Activated naive CD8-positive, alpha-beta T cell treated with anti-CD3 and anti-CD28 coated beads, Interleukin-2, amount 50 U/mL, for 24 hours (primary cell): ENCODE data around the gene CAMTA1.
"Not testable (repeated sequence)": the region's sequence is repeated elsewhere in the genome, so short reads cannot be mapped to it uniquely, and the experiment has no call there.

ENCODE experiments used
- ATAC-seq: fragments of 150-1000 bp; cut with Tn5 transposase; one replicate; pipeline ENCODE4 v1.10.0; 2021
- DNase-seq: peaks from one replicate; pipeline ENCODE4 v3.0.0; 2021
- H3K27ac Mint-ChIP-seq: one replicate; pipeline ENCODE4 v1.8.0; 2021; ENCODE audit warnings: mild to moderate bottlenecking, mixed read lengths
- H3K27me3 Mint-ChIP-seq: one replicate; pipeline ENCODE4 v1.8.0; 2021; ENCODE audit warnings: mixed read lengths
- H3K36me3 Mint-ChIP-seq: one replicate; pipeline ENCODE4 v1.8.0; 2021; ENCODE audit warnings: low read depth, mixed read lengths
- H3K4me1 Mint-ChIP-seq: one replicate; pipeline ENCODE4 v1.8.0; 2021; ENCODE audit warnings: mixed read lengths
- H3K4me3 Mint-ChIP-seq: one replicate; pipeline ENCODE4 v1.8.0; 2021; ENCODE audit warnings: mild to moderate bottlenecking, moderate library complexity, mixed read lengths
- H3K9me3 Mint-ChIP-seq: one replicate; pipeline ENCODE4 v1.8.0; 2021; ENCODE audit warnings: mixed read lengths

Gene CAMTA1

DNA sequence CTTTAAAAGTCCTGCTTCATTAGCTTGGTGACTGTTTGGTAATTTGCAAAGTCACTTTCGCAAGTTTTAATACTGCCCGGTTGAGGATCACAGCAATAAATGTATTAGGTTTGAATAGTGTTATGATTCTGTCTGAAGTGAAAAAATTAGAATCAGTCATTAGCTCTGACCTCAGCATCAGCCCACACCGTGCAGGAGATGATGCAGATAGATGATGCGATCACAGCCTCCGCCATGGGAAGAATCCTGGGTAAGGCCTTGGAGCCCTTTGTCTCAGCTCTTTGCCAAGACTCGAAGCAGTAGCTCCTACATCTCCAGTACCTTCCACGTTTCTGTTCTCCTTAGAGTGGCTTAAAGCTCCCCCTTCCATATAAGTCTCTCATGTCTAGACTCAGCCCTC is 366.7 kb downstream of the CAMTA1 start:
- ATAC-seq, result no peak
- Mint-ChIP-seq H3K4me3 (no peak overlapping the region), H3K27ac (no peak overlapping the region), H3K27me3 (no peaks in the 10 kb centered on the region), H3K36me3 (no peaks in the 10 kb centered on the region), H3K4me1 (no peaks in the 10 kb centered on the region), H3K9me3 (no peaks in the 10 kb centered on the region)
- no peak for DNase-seq

GRCh38 chr1:7152655-7153054 is 367.4 kb downstream of the CAMTA1 start:
- ATAC-seq (no peak), DNase-seq (no peak)
- Mint-ChIP-seq H3K9me3 (no peaks in the 10 kb centered on the region), H3K36me3 (no peaks in the 10 kb centered on the region), H3K27me3 (no peaks in the 10 kb centered on the region), H3K4me1 (no peaks in the 10 kb centered on the region), H3K27ac (no peak overlapping the region), H3K4me3 (no peak overlapping the region)

- ATAC-seq, result no peak
Observed at GRCh38 chr1:7153464-7153863, 368.2 kb downstream of the CAMTA1 start.

DNA sequence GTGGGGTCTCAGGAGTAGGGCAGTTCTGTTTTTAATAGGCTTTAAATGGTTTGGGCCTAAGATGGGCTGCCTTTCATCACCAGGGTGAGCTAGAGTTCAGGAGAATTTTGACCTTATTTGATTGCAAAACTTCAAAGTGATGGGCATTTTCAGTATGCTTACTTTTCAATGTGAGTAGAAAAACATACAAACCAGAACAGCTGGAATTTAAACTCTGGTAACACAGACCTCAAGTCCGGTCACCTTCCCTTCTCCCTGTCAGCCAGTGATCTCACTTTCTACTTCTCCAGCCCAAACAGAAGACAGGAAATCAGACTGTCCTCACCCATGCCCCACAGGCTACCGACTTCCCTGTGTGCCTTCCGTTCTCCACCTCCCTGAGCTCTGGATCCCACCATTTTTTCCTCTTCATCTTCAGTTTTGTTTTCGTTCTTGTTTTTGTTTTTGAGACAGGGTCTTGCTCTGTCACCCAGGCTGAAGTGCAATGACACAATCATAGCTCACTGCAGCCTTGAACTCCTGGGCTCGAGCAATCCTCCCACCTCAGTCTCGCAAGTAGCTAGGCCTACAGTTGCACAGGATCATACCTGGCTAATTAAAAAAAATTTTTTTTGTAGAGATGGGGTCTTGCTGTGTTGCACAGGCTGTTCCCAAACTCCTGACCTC is 374.0 kb downstream of the CAMTA1 start:
- Mint-ChIP-seq H3K27me3 (peaks cover 6% of the 10 kb centered on the region), H3K4me1 (no peaks in the 10 kb centered on the region), H3K9me3 (no peaks in the 10 kb centered on the region), H3K27ac (no peak overlapping the region), H3K4me3 (no peak overlapping the region), H3K36me3 (no peaks in the 10 kb centered on the region)
- DNase-seq (no peak), ATAC-seq (no peak)

More at GRCh38 chr1:7153464-7153863, 368.2 kb downstream of the CAMTA1 start:
- Mint-ChIP-seq H3K9me3 (no peaks in the 10 kb centered on the region), H3K36me3 (no peaks in the 10 kb centered on the region), H3K4me3 (no peak overlapping the region), H3K27ac (no peak overlapping the region), H3K4me1 (no peaks in the 10 kb centered on the region), H3K27me3 (no peaks in the 10 kb centered on the region)
- no peak for DNase-seq

DNA sequence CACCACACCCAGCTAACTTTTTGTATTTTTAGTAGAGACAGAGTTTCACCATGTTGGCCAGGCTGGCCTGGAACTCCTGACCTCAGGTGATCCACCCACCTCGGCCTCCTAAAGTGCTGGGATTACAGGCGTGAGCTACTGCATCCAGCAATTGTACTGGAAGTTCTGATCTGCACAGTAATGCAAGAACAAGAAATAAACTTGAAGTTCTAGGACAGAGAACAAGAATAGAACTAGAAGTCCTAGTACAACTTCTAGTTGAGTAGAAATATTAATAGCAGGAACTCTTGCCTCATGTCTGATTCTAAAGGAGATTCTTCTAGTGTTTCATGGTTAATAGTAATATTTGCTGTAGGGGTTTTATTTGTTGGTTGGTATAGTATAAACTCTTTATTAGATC is 383.3 kb downstream of the CAMTA1 start:
- not testable (repeated sequence) for H3K27ac Mint-ChIP-seq, H3K36me3 Mint-ChIP-seq, H3K4me3 Mint-ChIP-seq, DNase-seq, H3K4me1 Mint-ChIP-seq, ATAC-seq, H3K9me3 Mint-ChIP-seq
- H3K27me3 Mint-ChIP-seq, result peaks cover 12% of the 10 kb centered on the region

DNA sequence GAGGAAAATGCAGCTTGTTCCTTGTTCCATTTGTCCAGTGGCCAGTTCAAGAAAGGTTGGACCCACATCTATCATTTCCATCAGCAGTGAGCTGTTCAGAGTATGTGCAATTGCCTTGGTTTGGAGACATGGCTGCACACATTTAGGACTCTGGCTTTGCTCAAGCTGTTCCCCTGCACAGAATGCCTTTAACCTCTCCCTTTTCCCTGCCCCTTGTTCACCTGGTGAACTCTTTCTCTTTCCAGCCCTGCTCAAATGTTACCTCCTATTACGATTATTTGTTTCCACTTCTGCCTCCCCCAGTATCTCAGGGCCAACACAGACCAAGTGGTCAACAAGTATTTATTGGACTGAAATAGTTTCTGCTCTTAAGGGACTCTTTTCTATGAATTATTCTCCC is 385.9 kb downstream of the CAMTA1 start:
- no peak overlapping the region for H3K4me3 Mint-ChIP-seq
- H3K9me3 Mint-ChIP-seq, result no peaks in the 10 kb centered on the region
- H3K36me3 Mint-ChIP-seq, result no peaks in the 10 kb centered on the region
- no peak overlapping the region for H3K27ac Mint-ChIP-seq
- ATAC-seq (no peak), DNase-seq (no peak)
- H3K4me1 Mint-ChIP-seq, result no peaks in the 10 kb centered on the region
- peaks cover 17% of the 10 kb centered on the region for H3K27me3 Mint-ChIP-seq

DNA sequence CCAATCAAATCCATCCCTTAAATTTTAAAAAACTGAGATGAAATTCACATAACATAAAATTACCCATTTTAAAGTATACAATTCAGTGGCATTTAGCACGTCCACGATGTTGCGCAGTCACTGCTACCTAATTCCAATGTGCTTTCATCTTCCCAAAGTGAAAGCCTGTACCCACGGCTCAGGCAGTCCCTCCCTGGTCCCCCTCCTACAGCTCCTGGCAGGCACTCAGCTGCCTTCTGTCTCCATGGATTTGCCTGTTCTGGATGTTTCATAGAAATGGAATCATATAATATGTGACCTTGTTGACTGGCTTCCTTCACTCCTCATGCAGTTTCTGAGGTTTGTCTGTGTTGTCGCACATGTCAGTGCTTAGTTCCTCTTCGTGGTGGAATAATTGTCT is 386.3 kb downstream of the CAMTA1 start:
- Mint-ChIP-seq H3K4me3 (no peak overlapping the region), H3K36me3 (no peaks in the 10 kb centered on the region), H3K9me3 (no peaks in the 10 kb centered on the region), H3K27me3 (peaks cover 17% of the 10 kb centered on the region), H3K4me1 (no peaks in the 10 kb centered on the region), H3K27ac (no peak overlapping the region)
- DNase-seq (no peak), ATAC-seq (no peak)

DNA sequence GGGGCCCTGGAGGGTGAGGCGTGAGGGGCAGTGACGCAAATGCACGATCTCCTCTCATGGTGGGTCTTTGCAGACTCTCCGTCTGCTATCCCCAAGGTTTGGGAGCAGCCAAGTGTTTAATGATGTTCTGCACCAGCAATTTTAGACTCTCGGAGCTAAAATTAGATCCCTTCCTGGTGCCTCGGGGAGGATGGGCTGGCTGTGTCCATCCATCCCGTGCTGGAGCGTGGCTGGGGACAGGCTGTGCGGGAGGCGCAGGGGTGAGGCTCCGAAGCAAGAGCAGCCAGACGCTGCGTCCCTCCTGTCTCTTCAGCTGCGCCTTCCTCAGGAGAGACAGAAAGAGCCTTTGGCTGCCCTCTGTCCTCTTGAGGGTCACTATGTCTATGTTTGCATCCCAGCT is 387.6 kb downstream of the CAMTA1 start:
- Mint-ChIP-seq H3K9me3 (peaks cover 5% of the 10 kb centered on the region), H3K27ac (no peak overlapping the region), H3K27me3 (peaks cover 19% of the 10 kb centered on the region), H3K4me3 (no peak overlapping the region), H3K36me3 (no peaks in the 10 kb centered on the region), H3K4me1 (no peaks in the 10 kb centered on the region)
- DNase-seq, result no peak
- no peak for ATAC-seq

- Mint-ChIP-seq H3K9me3 (peaks cover 12% of the 10 kb centered on the region), H3K36me3 (no peaks in the 10 kb centered on the region), H3K4me1 (no peaks in the 10 kb centered on the region), H3K4me3 (no peak overlapping the region), H3K27ac (no peak overlapping the region), H3K27me3 (peaks cover 20% of the 10 kb centered on the region)
- DNase-seq (no peak), ATAC-seq (no peak)
Observed at GRCh38 chr1:7174561-7174960, 389.3 kb downstream of the CAMTA1 start.

- DNase-seq (no peak), ATAC-seq (no peak)
- no peaks in the 10 kb centered on the region for H3K36me3 Mint-ChIP-seq
- H3K27ac Mint-ChIP-seq, result no peak overlapping the region
- no peaks in the 10 kb centered on the region for H3K4me1 Mint-ChIP-seq
- peaks cover 23% of the 10 kb centered on the region for H3K27me3 Mint-ChIP-seq
- H3K9me3 Mint-ChIP-seq, result peaks cover 16% of the 10 kb centered on the region
- no peak overlapping the region for H3K4me3 Mint-ChIP-seq
Observed at GRCh38 chr1:7174980-7175906, 390.0 kb downstream of the CAMTA1 start.

- no peak for ATAC-seq
- Mint-ChIP-seq H3K27me3 (peaks cover 13% of the 10 kb centered on the region), H3K4me3 (no peak overlapping the region), H3K27ac (no peak overlapping the region), H3K36me3 (no peaks in the 10 kb centered on the region), H3K4me1 (no peaks in the 10 kb centered on the region), H3K9me3 (peaks cover 26% of the 10 kb centered on the region)
- DNase-seq, result no peak
Observed at GRCh38 chr1:7177021-7177420, 391.8 kb downstream of the CAMTA1 start.

GRCh38 chr1:7177438-7178146 is 392.3 kb downstream of the CAMTA1 start:
- no peaks in the 10 kb centered on the region for H3K4me1 Mint-ChIP-seq
- no peak for DNase-seq
- no peak for ATAC-seq
- H3K9me3 Mint-ChIP-seq, result peaks cover 29% of the 10 kb centered on the region
- no peak overlapping the region for H3K27ac Mint-ChIP-seq
- H3K36me3 Mint-ChIP-seq, result no peaks in the 10 kb centered on the region
- no peak overlapping the region for H3K4me3 Mint-ChIP-seq
- H3K27me3 Mint-ChIP-seq, result peaks cover 13% of the 10 kb centered on the region

GRCh38 chr1:7178336-7178735 is 393.1 kb downstream of the CAMTA1 start:
- ATAC-seq, result no peak
- Mint-ChIP-seq H3K27me3 (peaks cover 13% of the 10 kb centered on the region), H3K9me3 (peaks cover 34% of the 10 kb centered on the region), H3K4me1 (no peaks in the 10 kb centered on the region), H3K4me3 (no peak overlapping the region), H3K36me3 (no peaks in the 10 kb centered on the region), H3K27ac (no peak overlapping the region)
- DNase-seq, result no peak

DNA sequence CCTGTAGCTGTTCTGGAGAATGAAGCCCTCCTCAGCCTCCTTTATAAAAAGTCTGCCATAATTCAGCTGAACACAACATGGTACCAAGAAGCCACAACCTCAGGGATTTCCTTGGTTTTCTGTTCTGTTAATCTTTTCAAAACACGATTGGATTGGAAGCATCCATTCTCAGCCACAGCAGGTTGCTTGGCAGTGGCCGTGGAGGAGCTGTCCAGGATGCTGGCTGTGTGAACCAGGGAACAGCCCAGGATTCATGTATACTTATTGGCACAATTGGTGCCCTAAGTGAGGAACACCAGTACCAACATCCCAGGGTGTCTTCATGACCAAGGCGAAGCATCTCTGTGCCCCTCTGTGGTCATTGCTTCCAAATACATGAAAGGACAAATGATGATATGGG is 393.5 kb downstream of the CAMTA1 start:
- no peaks in the 10 kb centered on the region for H3K36me3 Mint-ChIP-seq
- ATAC-seq (no peak), DNase-seq (no peak)
- no peak overlapping the region for H3K27ac Mint-ChIP-seq
- H3K4me3 Mint-ChIP-seq, result no peak overlapping the region
- peaks cover 13% of the 10 kb centered on the region for H3K27me3 Mint-ChIP-seq
- peaks cover 34% of the 10 kb centered on the region for H3K9me3 Mint-ChIP-seq
- H3K4me1 Mint-ChIP-seq, result no peaks in the 10 kb centered on the region

DNA sequence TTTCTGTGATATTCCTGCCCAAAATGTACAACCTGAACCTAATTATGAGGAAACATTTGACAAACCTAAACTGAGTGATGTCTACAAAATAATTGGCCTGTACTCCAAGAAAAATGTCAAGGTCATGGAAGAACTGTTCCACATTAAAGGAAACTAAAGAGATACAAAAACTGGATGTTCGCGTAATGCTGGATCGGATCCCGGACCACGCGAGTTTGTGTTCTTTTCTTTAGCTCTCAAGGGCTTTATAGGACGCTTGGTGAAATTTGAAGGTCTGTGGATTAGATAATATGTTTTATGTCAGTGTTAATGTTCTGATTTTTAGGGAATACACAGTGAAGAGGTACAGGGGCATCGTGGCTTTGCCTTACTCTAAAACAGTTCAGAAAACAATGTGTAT is 400.5 kb downstream of the CAMTA1 start:
- Mint-ChIP-seq H3K4me3 (no peak overlapping the region), H3K9me3 (peaks cover 18% of the 10 kb centered on the region), H3K27ac (no peak overlapping the region), H3K27me3 (peaks cover 4% of the 10 kb centered on the region), H3K36me3 (no peaks in the 10 kb centered on the region), H3K4me1 (no peaks in the 10 kb centered on the region)
- ATAC-seq (no peak), DNase-seq (no peak)
